Stimulated activated CD8-positive, alpha-beta memory T cell treated with anti-CD3 and anti-CD28 coated beads, Interleukin-12 subunit alpha, Interleukin-12 subunit beta, amount 100 ng/mL, for 24 hours (primary cell): ENCODE results near the gene RAB31.
"Not testable (repeated sequence)": the region's sequence is repeated elsewhere in the genome, so short reads cannot be mapped to it uniquely, and the experiment has no call there.

Experiments used
- DNase-seq: peaks from one replicate; pipeline ENCODE4 v3.0.0-alpha.2; 2020; ENCODE audit errors: extremely low read depth

The RAB31 gene, protein sequence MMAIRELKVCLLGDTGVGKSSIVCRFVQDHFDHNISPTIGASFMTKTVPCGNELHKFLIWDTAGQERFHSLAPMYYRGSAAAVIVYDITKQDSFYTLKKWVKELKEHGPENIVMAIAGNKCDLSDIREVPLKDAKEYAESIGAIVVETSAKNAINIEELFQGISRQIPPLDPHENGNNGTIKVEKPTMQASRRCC

DNA sequence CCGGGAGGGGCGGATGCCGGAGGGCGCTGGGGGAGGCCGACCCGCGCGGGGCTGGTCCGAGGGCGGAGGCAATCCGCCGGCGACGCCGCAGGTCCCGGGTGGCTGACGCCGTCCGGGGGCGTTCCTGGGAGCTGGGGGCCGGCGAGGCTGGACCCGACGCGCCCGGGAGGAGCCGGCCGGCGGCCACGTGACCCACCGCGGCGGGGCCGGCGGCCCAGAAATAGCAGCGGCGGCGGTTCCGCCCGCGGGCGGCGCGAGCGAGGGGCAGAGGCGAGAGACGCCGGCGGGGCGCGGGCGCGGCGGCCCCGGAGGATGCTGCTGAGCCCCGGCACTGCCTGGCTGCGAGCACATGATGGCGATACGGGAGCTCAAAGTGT lies at the start of gene RAB31:
Gene RAB31 (plus strand): TSS at position 245 of the 377 bp plus-strand sequence. CDS start 105 bp downstream, at position 350.
- no peak for DNase-seq

DNA sequence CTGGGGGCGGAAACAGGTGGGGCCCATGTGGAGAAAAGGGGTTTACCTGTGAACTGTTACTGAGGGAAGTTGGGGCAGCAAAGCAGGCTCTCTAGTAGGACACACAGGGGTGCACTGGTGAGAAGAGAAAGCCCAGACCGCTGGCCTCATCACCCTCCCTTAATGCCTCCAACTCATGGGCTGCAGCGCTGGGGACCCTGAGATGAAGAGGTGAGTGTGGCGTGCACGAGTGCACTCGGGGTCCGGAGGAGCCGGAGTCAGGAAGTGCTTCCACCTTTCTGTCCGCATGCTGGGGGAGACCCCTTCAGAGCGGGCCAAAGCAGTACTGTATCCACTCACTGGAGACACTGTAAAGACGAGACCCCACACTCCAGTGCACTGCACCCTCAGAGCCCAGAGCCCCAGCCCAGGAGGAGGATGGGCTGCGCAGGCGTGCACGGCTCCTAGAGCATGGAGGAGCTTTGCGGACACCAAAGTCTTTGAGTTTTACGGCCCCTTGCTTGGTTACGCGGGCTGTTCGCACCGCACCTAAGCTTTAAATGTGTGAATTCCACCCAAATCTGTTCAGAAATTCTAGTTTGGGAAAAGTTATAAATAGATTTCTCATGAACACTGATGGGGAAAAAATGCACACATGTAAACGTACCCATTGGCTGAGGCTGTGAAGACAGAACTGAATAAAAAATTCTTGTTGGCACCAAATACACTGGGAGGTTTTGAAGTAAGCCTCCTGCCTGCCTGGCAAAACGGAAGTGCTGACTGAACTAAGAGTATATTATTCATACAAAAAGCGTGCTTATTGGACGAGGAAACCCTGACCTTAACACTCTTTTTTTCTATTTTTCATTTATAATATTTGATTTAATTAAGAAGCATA lies 48.4 kb upstream of the RAB31 start:
- no peak for DNase-seq

DNA sequence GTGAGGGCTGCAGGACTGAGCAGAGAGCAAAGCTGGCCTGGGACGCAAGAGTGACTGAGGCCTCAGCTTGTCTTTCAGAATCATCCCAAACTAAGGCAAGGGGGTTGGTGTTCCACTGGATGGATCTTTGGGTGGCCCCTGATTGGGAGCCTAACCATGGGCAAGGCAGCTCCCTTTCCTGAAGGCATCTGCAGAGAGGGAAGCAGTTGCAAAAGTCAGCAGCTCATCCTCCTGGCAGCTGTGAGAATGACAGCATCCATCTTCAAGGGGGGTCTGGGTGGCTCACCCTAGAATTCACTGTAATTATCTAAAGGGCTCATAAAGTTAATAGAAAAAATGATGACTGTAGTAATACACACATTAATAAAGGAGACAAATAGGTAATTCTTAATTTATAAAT lies 46.5 kb upstream of the RAB31 start:
- no peak for DNase-seq

DNA sequence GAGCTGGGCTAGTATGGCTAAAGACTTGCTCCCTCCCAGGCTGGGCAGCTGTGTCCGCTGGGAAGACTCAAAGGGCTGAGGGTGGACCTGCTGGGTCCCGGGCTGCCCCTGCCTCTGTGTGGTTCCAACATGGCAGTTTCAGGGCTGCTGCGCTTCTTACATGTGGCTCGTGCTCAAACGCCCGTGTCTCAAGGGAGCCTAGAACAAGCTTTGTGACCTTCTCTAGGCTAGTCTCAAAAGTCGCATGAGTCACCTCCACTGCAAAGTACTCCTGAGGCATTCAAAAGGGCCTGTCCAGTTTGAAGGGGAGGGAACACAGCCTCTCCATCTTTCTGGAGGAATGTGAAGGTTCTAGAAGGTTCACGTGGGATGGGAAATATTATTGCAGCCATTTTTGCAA lies 44.7 kb upstream of the RAB31 start:
- DNase-seq, result no peak

DNA sequence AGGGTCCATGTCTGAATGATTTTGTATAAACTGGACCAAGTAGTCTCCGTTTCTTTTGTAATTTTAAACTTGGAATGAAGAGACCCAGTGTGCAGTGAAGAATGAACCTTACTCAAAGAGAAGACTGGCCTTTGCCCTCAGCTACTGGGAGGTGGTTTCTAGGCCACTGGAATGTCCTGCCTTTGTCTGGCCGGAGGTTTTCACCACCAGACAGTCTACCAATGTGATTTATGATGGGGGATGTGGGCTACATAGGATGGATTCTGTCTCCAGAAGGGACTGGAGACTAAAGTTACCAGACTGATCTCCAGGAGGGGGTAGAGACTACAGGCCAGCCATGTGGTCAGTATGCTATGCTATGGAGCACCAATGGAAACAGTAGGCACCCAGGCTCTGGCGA lies 42.8 kb upstream of the RAB31 start:
- DNase-seq, result no peak

DNA sequence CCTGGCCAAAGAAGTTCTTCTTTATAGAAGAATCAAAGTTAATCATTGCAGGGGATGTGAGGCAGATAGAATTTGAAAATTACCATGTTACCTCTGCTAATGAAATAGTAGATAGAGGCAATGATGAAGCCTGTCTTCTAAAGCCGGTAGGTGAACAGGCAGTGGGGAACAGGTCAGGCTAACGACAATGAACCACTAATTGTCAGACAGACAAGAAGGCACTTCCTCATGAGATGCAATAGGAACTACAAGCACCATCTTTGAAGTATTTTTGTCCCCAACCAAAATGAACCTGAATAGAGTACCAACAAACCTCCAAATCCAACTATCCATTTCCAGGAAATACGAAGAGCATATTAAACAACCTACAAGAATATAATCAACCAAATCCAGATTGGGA lies 41.6 kb upstream of the RAB31 start:
- DNase-seq, result no peak

DNA sequence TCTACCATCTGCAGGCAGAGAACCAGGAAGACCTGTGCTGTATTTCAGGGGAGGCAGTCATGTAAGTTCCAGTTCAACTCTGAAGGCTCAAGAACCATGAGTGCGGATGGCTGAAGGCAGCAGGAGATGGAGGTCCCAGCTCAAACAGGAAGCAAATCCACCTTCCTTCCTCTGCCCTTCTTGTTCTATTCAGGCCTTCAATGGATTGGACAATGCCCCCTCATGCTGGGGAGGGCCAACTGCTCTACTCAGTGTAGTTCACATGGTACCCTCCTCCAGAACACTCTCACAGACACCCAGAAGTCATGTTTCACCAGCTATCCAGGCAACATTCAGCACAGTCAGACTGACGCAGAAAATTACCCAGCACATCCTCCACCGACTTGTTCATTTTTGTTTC lies 39.1 kb upstream of the RAB31 start:
- no peak for DNase-seq

DNA sequence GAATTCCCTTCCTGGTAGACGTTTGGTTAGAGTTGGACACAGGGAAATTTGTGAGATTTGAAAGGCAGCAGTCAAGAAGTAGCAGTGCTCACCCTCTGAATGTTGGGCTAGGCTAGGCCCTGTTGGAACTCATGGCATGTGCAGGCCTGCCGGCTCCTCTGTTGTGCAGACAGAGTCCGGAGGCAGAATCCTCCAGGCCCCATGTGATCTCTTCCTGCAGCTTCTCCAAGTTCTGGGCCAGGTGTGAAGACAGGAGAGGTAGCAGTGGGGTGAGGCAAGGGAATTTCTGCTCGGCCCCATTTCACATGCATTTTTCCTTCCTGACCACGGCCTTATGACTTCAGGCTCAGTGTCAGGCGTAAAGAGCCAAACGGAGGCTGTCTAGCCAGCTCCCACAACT lies 36.9 kb upstream of the RAB31 start:
- no peak for DNase-seq

DNA sequence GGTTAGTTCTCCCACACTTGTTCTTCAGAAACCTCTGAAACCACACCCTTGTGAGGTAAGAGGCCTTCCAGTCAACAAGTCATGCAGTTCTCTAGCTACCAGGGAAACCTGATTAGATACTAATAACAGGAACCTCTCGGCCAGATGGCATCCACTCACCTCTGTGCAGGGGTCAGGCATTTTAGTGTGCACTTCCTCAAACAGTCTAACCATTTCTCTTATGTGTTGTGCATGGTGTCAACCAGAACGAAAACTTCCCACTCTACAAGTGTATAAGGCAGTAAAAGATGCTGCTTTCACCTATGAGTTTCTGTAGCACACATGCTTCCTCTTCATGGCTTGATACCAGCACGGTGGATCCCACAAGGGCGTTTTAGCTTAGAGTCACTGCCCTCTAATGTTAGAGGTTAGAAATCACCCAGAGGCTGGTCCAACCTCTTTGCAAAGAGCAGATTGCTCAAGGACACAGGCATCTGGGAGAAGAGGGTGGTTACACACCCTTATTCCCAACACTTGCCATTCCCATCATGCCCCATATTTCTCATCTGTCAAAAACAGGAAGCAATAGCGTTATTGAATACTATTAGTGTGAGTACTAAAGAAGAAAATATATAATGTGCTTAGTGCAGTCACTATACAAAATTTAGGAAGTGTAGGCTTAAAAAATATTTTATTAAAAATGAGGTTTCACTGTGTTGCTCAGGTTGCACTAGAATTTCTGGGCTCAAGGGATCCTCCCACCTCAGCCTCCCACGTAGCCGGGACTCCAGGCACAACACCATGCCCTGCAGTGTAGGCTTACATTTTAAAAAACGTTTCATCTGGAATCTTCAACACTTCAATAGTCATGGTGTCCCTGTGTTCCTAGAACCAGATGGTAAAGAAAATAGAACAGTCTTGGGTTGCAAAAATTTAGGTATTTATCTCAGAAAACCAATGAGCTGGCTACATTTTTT lies 34.5 kb upstream of the RAB31 start:
- DNase-seq, result no peak

DNA sequence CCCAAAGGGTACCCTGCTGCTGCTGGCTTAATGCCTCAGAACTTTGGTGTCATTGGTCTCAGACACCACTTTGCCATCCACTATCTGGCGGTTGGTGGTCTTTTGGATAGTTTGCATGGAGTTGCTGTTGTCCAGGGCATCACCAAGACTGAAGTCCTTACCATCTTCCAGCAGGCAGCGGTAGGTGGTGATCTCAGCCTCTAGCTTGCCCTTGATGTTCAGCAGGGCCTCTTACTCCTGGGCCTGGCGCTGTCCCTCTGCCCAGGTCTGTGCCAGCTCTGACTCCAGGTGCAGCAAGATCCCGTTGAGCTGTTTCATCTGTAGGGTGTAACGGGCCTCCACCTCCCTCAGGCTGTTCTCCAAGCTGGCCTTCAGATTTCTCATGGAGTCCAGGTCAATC lies 29.9 kb upstream of the RAB31 start:
- not testable (repeated sequence) for DNase-seq

DNA sequence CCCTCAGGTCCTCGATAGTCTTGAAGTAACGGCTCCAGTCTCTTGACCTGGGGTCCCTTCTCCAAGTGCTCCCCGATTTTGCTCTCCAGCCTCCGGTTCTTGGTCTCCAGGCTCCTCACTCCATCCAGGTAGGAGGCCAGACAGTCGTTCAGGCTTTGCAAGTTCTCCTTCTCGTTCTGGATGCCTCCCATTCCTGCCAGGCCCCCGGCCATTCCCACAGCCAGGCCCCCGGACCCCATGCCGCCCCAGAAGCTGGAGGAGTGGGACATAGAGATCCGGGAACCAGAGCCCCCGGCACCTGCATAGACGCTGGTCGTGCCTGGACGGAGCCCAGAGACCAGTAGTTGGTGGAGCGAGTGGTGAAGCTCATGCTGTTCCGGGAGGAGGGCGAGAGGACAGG lies 29.0 kb upstream of the RAB31 start:
- no peak for DNase-seq

DNA sequence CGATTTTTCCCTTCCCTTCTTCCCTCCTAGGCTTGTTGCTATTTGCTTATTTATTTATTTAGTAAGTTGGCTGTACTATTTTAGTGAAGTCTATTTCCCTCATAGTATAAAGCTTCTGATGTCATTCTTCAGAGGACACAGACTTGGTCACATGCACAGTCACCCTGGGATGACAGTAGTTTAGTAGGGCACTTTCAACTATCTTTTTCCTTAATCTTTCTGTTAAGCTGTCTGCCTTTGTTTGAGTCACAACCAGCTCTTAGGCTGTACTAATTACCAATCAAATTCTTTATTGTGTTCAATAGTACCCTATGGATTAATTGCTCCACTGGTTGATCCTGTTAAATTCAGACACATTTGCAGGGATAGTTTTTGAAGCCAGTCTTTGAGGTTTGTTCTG lies 26.9 kb upstream of the RAB31 start:
- no peak for DNase-seq

DNA sequence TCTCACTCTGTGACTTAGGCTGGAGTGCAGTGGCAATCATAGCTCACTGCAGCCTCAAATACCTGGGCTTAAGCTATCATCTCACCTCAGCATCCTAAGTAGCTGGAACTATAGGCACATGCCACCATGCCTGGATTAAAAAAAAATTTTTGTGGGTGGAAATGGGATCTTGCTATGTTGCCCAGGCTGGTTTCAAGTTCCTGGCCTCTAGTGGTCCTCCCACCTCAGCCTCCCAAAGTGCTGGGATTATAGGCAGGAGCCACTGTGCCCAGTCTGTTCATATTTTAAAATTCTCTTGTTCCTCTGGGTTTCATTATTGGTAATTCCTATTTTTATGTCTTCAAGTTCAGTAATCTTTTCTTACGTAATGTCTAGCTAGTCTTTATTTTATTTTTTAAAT lies 25.5 kb upstream of the RAB31 start:
- no peak for DNase-seq

DNA sequence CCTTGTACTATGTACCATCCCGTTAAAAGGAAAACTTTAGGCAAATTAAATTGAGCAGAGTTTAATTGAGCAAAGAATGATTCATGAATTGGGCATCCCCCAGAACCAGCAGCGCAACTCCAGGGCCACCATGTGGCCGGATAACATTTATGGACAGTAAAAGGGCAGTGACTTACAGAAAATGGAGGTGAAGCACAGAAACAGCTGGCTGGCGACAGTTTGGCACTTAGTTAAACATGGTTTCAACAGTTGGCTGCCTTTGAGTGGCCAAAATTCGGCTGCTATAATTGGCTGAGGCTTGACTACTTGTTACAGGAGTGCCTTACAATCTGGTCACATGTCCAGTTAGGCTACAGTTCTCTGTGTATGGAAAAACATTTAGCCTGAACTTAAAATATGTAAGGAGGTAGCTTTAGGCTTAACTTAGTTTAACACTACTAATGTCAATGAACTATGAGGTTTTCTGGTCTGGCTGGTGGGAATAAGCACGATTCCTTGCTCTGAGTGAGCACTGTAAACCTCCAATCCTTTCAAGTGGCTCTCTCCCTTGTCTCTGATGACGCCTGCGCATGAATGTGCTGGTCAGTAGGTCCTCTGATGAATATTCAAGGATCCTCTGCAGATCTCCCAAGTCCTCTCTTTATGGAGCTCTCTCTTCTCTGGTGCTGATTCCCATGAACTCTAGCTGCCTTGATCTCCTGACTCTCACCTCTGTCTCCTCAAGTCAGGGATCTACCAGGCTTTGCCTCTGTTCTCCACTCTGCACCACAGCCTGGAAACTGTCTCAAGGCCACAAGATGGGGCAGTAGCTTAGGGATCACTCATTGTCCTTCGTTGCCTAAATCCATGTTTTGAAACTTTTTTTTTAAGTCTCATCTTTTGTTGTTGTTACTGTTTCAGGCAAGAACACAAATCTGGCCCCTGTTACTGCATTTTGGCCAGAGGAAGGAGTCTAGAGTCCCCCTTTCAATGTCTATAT lies 24.4 kb upstream of the RAB31 start:
- no peak for DNase-seq

DNA sequence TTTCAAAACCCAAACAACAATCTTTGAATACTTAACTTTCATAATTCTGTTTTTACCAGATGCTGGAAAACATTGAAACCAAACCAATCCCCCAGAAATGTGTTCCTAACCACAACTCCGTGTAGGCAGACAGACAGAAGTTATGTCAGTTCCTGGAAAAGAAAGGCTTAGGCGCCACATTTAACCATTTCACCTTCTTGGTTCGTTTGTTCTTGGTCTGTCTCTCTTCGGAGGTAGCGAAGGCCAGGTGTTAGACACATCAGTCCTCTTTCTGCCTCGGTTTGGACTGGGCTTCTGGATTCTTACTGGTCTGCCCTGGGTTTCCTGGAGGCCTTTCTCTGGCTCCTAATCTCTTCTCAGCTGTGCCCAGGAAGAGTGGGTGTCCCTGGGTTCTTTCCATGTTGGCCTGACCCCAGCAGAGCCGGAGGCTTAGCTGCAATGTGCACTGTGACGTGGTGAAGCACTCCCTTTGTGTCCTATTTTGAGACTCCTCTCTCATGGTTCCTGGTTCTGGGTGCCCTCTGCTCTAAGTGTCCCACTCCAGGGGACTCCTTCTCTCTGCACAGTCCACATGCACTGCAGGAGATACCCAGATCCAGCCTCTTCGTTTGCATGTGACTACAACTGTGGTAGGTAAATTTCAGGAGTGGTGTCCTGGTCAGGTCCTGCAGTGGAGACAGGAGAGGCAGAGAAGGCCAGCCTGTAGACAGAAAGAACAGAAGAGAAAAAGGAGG lies 23.1 kb upstream of the RAB31 start:
- no peak for DNase-seq

DNA sequence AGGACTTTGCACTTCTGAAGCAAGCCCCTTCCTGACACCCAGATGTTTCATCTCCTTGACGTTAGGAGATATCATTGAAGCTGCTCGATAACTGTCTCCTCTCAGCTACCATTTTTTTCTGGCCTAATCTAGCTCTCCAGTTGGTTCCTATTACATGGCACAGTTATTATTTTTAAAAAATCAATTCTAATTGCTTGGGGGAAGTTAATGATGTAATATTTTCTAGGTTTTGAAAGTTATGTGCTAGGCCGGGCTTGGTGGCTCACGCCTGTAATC lies 22.5 kb upstream of the RAB31 start:
- DNase-seq, result no peak

DNA sequence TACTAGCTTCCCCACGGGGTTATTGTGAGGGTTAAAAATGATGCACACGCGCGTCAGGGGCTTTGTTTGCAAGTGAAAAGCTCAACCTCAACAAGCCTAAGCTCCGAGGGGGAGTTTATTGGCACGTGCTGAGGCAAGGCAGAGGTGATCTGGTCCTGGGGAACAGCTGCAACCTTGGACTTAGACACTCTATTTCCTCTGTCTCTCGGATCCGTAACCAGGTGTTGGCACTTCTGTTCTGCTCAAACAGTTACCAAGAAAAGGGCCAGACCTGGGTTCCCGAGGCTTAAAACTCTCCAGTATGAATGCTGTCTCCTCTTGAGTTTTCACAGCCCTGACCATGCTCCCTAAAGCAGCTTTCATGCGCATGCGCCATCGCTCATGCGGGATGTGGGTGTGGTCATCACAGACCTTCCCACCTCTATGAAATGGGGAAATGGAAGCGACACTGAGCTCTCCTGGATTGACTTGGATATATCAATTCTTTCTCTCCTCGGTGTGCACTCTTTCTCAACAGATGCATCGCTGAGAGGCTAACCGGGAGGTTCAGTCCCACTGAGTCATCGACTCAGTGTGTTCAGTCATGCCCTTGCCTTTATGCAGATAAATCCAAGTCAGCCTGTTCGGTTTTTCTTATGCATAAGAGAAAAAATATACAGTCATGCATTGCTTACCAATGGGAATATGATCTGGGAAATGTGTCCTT lies 19.9 kb upstream of the RAB31 start:
- no peak for DNase-seq

DNA sequence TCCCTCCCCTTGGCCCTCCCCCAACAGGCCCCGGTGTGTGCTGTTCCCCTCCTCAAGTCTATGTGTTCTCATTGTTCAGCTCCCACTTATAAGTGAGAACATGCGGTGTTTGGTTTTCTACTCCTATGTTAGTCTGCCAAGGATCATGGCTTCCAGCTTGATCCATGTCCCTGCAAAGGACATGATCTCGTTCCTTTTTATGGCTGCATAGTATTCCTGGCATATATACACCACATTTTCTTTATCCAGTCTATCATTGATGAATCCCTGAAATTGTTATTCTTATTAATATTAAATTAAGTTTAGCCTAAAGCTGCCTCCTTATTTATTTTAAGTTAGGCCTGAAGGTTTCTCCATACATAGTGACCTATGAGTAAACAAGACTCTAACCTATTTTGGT lies 18.8 kb upstream of the RAB31 start:
- no peak for DNase-seq

DNA sequence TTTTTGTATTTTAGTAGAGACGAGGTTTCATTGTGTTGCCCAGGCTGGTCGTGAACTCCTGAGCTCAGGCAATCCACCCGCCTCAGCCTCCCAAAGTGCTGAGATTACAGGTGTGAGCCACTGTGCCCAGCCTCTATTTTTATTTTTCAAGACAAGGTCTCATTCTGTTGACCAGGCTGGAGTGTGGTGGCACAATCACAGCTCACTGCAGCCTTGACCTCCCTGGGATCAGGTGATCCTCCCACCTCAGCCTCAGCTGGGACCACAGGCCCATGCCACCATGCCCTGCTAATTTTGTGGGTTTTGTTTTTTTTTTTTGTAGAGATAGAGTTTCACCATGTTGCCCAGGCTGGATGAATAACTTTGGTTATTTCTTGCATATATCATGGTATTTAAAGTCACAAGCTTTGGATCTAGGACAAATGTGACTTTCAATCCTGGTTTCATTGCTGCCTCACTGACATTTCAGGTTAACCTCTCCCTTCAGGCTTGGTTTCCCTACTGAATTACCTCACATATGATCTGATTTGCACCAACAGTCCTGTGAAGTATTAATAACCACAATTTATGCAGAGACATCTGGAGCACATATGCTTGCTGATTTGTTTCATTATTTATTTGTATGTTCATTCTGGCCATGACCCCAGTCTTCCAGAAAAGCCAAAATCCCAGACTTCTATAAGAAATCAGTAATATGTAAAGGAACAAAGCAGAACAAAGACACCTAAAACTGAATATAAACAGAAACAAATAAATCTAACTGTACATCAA lies 17.5 kb upstream of the RAB31 start:
- no peak for DNase-seq
